ENCODE data around the gene SLC25A24. TPM values are rescaled to one million over a fixed set of nuclear protein-coding genes. Genes with fewer than 3 reads are reported as not detected.

SLC25A24 gene
- total and polyA plus RNA-seq, 8 donors: 39.9 to 76.4 (median 68.2) TPM

DNA sequence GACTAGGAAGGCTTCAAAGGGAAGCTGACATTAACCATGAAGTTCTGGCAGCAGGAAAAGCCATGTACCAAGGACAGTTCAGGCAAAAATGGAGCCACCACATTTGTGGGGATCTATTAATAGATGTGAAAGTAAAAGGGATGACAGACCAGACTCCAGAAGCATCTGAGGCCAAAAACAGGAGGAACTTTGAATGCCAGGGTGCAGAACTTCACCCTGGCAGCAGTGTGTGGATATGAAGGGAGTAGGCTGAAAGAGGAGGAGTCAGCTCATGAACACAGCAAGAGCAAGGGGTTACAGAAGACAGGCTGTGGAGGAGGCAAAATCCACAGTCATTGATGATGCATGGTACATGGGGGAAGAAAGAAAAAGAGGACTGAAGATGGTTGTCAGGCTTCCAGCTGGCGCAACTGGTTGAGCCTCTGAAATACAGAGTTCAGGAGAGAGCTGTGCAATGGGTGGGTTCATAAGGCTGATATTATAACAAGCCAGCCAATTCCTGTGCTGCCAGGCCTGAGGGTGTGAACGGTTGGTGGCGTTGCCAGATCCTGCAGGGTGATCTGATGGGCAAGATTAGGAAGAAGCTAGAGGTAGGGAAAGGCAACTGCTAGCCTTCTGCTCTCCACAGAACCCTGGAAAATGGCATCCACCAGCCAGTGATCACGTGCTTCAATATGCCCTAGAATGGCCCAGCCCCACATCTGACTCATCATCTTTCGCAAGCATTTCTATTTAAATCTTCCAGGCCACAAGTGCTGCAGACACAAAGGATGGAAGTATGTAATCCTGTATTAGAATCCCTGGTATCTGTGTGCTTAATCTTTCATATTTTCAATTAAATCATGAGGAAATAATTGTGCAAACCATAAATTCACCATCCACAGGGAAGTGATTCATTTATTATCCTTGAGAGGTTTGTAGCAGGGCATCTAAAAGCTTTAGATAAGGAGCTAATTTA, 81.9 kb downstream of the SLC25A24 start:
- Histone ChIP-seq H3K4me1 (peaks cover 0 to 15% of the 10 kb centered on the region in 2 donors), H3K36me3 (no peaks in the 10 kb centered on the region), H3K9me3 (no peaks in the 10 kb centered on the region), H3K27ac (no peak overlapping the region), H3K27me3 (no peaks in the 10 kb centered on the region), H3K4me3 (no peak overlapping the region)
- intact Hi-C loops (cut with DNase I): no loop called here
- no peak for DNase-seq
- TF ChIP-seq CTCF (IDR thresholded peaks at IDR 0.05): no peak
- ATAC-seq: peak; percentile 27

- no peaks in the 10 kb centered on the region for H3K27me3 ChIP-seq
- ATAC-seq (no peak), DNase-seq (no peak)
- intact Hi-C loops (cut with DNase I): no loop called here
- no peaks in the 10 kb centered on the region for H3K9me3 ChIP-seq
- H3K36me3 ChIP-seq: no peaks in the 10 kb centered on the region
- H3K27ac ChIP-seq: no peak overlapping the region
- peaks cover 0 to 15% of the 10 kb centered on the region in 2 donors for H3K4me1 ChIP-seq
- H3K4me3 ChIP-seq: no peak overlapping the region
- no peak for TF ChIP-seq CTCF (IDR thresholded peaks at IDR 0.05)
Observed at GRCh38 chr1:108117237-108117636, 82.9 kb downstream of the SLC25A24 start.

- peaks cover 0 to 14% of the 10 kb centered on the region in 2 donors for H3K4me1 ChIP-seq
Observed at GRCh38 chr1:108114033-108114599, 86.0 kb downstream of the SLC25A24 start.

DNA sequence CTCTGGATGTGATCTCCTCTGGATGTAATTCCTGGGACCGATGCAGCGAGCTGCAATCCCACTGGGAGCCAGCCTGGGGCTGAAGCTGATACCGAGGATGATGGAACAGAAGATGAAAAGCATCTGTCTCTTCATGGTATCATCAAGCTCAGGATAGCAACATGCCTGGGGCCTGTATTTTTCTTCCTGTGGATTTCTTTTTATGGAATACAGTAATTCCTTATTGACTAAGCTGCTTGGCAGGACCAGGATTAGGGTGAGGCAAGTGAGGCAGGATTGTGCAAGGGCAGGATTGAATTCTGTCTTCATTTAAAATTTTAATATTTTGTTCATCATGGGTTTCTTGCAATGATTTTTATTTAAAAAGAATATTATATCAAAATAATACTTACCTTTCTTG, 86.6 kb downstream of the SLC25A24 start:
- intact Hi-C loops (cut with DNase I): no loop called here
- H3K36me3 ChIP-seq: no peaks in the 10 kb centered on the region
- TF ChIP-seq CTCF (IDR thresholded peaks at IDR 0.05): no peak
- H3K4me3 ChIP-seq: no peak overlapping the region
- H3K9me3 ChIP-seq: no peaks in the 10 kb centered on the region
- no peak overlapping the region for H3K27ac ChIP-seq
- peaks cover 0 to 8% of the 10 kb centered on the region in 2 donors for H3K4me1 ChIP-seq
- ATAC-seq: no peak
- H3K27me3 ChIP-seq: no peaks in the 10 kb centered on the region
- DNase-seq: no peak

More at GRCh38 chr1:108114033-108114599, 86.0 kb downstream of the SLC25A24 start:
- Histone ChIP-seq H3K27ac (no peak overlapping the region), H3K4me3 (no peak overlapping the region), H3K27me3 (no peaks in the 10 kb centered on the region), H3K9me3 (no peaks in the 10 kb centered on the region), H3K36me3 (no peaks in the 10 kb centered on the region)
- DNase-seq (no peak), ATAC-seq (no peak)
- TF ChIP-seq CTCF (IDR thresholded peaks at IDR 0.05): no peak
- intact Hi-C loops (cut with DNase I): no loop called here

DNA sequence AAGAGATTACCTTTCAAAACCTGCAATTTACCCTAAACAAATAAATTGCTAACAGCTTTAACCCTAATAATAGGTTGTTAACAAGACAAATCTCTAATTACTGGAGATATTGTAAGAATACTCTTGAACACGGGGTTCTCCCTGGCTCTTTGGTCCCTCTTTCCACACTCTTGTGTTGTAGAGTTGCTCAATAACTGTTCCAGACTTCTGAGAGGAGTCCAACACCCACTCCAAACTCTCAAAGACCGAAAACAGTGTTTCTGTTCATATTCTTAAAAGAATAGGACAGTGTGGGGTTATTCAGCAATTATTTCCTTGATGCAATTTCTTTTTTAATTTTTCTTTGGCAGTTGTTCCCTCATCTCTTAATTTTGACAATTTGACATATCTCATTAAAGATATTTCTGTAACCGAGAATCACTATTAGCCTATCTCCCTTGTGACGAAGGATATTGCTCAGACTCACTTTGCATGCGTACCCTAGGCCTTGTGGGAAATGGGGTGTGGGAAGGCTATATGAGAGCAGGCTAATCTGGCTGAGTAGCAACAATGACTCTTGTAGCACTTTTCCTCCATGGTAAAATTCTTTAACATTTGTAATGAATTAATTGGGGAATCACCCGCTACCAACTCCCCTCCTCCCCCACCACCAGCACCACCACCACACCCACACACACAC, 90.7 kb downstream of the SLC25A24 start:
- H3K4me1 ChIP-seq: peaks cover 0 to 18% of the 10 kb centered on the region in 2 donors
- intact Hi-C loops (cut with DNase I): no loop called here
- H3K27me3 ChIP-seq: no peaks in the 10 kb centered on the region
- no peak for DNase-seq
- no peak overlapping the region for H3K27ac ChIP-seq
- no peak for TF ChIP-seq CTCF (IDR thresholded peaks at IDR 0.05)
- no peaks in the 10 kb centered on the region for H3K36me3 ChIP-seq
- no peak overlapping the region for H3K4me3 ChIP-seq
- ATAC-seq: no peak
- H3K9me3 ChIP-seq: no peaks in the 10 kb centered on the region

All from left lung (tissue), 10 donors.